CD4-positive, CD25-positive, alpha-beta regulatory T cell (primary cell): ENCODE data around the gene ERV3-1. TPM values are rescaled to one million over a fixed set of nuclear protein-coding genes. Genes with fewer than 3 reads are reported as not detected.
A peak's percentile ranks its signal among the peaks of the same experiment; 100 is the strongest.
"Not testable (repeated sequence)": the region's sequence is repeated elsewhere in the genome, so short reads cannot be mapped to it uniquely, and the experiment has no call there.

ENCODE experiments used
- ATAC-seq, 2 donors: fragments of 150-1000 bp; cut with Tn5 transposase; one replicate each; pipeline ENCODE4 v1.10.0; 2021; ENCODE audit warnings: low read depth in 2 of 2, moderate number of reproducible peaks in 2 of 2, moderate library complexity in 1 of 2
- DNase-seq, 3 donors: peaks; one replicate each; pipeline versions ENCODE4 v3.0.0 to v3.0.0-alpha.2; 2012 to 2022; ENCODE audit warnings: mixed read lengths in 1 of 3
- H3K27ac ChIP-seq: one replicate; pipeline ENCODE4 v1.7.0; 2013; ENCODE audit warnings: mild to moderate bottlenecking, low read length; ENCODE audit not compliant: insufficient read depth, poor library complexity, severe bottlenecking
- H3K27me3 ChIP-seq: one replicate; pipeline ENCODE4 v1.7.0; 2013; ENCODE audit warnings: low read length; ENCODE audit not compliant: control insufficient read depth, insufficient read depth
- H3K36me3 ChIP-seq: one replicate; pipeline ENCODE4 v1.7.0; 2013; ENCODE audit warnings: mild to moderate bottlenecking, low read length, moderate library complexity; ENCODE audit not compliant: control insufficient read depth, insufficient read depth
- H3K4me1 ChIP-seq: 2 replicates; pipeline ENCODE4 v1.7.0; 2013; ENCODE audit warnings: mild to moderate bottlenecking, low read length; ENCODE audit not compliant: insufficient read depth, control insufficient read depth, poor library complexity, severe bottlenecking
- H3K4me3 ChIP-seq: one replicate; pipeline ENCODE4 v1.7.0; 2013; ENCODE audit warnings: low read depth, mild to moderate bottlenecking, low read length, moderate library complexity
- H3K9me3 ChIP-seq, 2 experiments: 1 replicate in 1 of 2; 2 replicates in 1 of 2; pipeline ENCODE4 v1.7.0; 2013; ENCODE audit warnings: low read length in 2 of 2, mild to moderate bottlenecking in 1 of 2, moderate library complexity in 1 of 2; ENCODE audit not compliant: control insufficient read depth in 2 of 2
- H3K27ac Mint-ChIP-seq, 3 donors: one replicate each; pipeline ENCODE4 v1.8.0; 2020 to 2022; ENCODE audit warnings: mild to moderate bottlenecking in 3 of 3, mixed read lengths in 3 of 3, moderate library complexity in 2 of 3
- H3K27me3 Mint-ChIP-seq: one replicate; pipeline ENCODE4 v1.8.0; 2022; ENCODE audit warnings: mild to moderate bottlenecking, mixed read lengths
- H3K36me3 Mint-ChIP-seq: one replicate; pipeline ENCODE4 v1.8.0; 2020; ENCODE audit warnings: mixed read lengths
- H3K4me1 Mint-ChIP-seq, 4 donors: one replicate each; pipeline ENCODE4 v1.8.0; 2020 to 2022; ENCODE audit warnings: mixed read lengths in 4 of 4, mild to moderate bottlenecking in 1 of 4
- H3K4me3 Mint-ChIP-seq, 4 donors: one replicate each; pipeline ENCODE4 v1.8.0; 2020 to 2022; ENCODE audit warnings: mild to moderate bottlenecking in 4 of 4, mixed read lengths in 4 of 4, moderate library complexity in 3 of 4
- H3K9me3 Mint-ChIP-seq, 7 donors: one replicate each; pipeline ENCODE4 v1.8.0; 2020 to 2022; ENCODE audit warnings: mixed read lengths in 7 of 7, mild to moderate bottlenecking in 3 of 7, moderate library complexity in 2 of 7
- polyA plus RNA-seq, 4 donors: library from polyadenylated mRNA; unstranded; fragments of 300-500 nt; fragmentation: Illumina TruSeq; gene quantifications; one replicate each; pipeline ENCODE4 v1.2.3, GENCODE V29; 2021
- total RNA-seq: library from RNA; stranded (reverse); gene quantifications from one replicate; pipeline ENCODE4 v1.2.3, GENCODE V29; 2022

Gene ERV3-1
- total and polyA plus RNA-seq, 5 donors from 2014 or later: 5.8 to 16.7 (median 7.5) TPM

- Histone ChIP-seq H3K27me3 (no peaks in the 10 kb centered on the region), H3K4me1 (no peaks in the 10 kb centered on the region), H3K9me3 (peaks cover 70 to 84% of the 10 kb centered on the region in 2 experiments), H3K36me3 (no peaks in the 10 kb centered on the region), H3K27ac (no peak within 1 kb of the TSS), H3K4me3 (no peak within 1 kb of the TSS)
- no peak for ATAC-seq
- no peak for DNase-seq
- Mint-ChIP-seq H3K9me3 (peaks cover 7 to 75% (median 35%) of the 10 kb centered on the region in 7 donors), H3K4me3 (no peak within 1 kb of the TSS), H3K27me3 (no peaks in the 10 kb centered on the region), H3K4me1 (peaks cover 0 to 10% (median 0%) of the 10 kb centered on the region in 4 donors), H3K36me3 (peaks cover 38% of the 10 kb centered on the region), H3K27ac (no peak within 1 kb of the TSS)
These were observed 15.6 kb downstream of the ERV3-1 start, which contains the start of gene ZNF117 for GRCh38 chr7:64990936-64991335. TSS of gene ZNF117 (minus strand) at chr7:64991036.

- H3K27ac Mint-ChIP-seq: no peak overlapping the region
- H3K36me3 Mint-ChIP-seq: peaks cover 38% of the 10 kb centered on the region
- no peak for ATAC-seq
These were observed 16.3 kb downstream of the ERV3-1 start for GRCh38 chr7:64990216-64990615.

GRCh38 chr7:64978497-64979203, 27.8 kb downstream of the ERV3-1 start:
- Mint-ChIP-seq H3K9me3 (peaks cover 0 to 63% (median 32%) of the 10 kb centered on the region in 7 donors), H3K4me3 (no peak overlapping the region), H3K27ac (no peak overlapping the region), H3K4me1 (no peaks in the 10 kb centered on the region), H3K36me3 (peaks cover 38% of the 10 kb centered on the region), H3K27me3 (no peaks in the 10 kb centered on the region)
- no peaks in the 10 kb centered on the region for H3K4me1 ChIP-seq
- no peak for DNase-seq
- ATAC-seq: no peak
- no peak overlapping the region for H3K27ac ChIP-seq
- H3K36me3 ChIP-seq: peaks cover 23% of the 10 kb centered on the region
- no peaks in the 10 kb centered on the region for H3K27me3 ChIP-seq
- no peak overlapping the region for H3K4me3 ChIP-seq
- H3K9me3 ChIP-seq: peaks cover 77 to 78% of the 10 kb centered on the region in 2 experiments

More at GRCh38 chr7:64990216-64990615, 16.3 kb downstream of the ERV3-1 start:
- no peaks in the 10 kb centered on the region for H3K36me3 ChIP-seq
- H3K4me3 Mint-ChIP-seq: no peak overlapping the region
- H3K27me3 Mint-ChIP-seq: no peaks in the 10 kb centered on the region
- H3K4me1 Mint-ChIP-seq: peaks cover 0 to 10% (median 0%) of the 10 kb centered on the region in 4 donors
- no peak for DNase-seq
- H3K27ac ChIP-seq: no peak overlapping the region
- H3K4me1 ChIP-seq: no peaks in the 10 kb centered on the region
- peaks cover 7 to 72% (median 36%) of the 10 kb centered on the region in 7 donors for H3K9me3 Mint-ChIP-seq
- H3K4me3 ChIP-seq: no peak overlapping the region
- H3K9me3 ChIP-seq: peaks cover 66 to 82% of the 10 kb centered on the region in 2 experiments
- no peaks in the 10 kb centered on the region for H3K27me3 ChIP-seq

GRCh38 chr7:64965594-64965993, 40.9 kb downstream of the ERV3-1 start:
- Histone ChIP-seq H3K9me3 (peaks cover 10 to 14% of the 10 kb centered on the region in 2 experiments), H3K4me3 (no peak overlapping the region), H3K27me3 (no peaks in the 10 kb centered on the region), H3K36me3 (no peaks in the 10 kb centered on the region), H3K27ac (no peak overlapping the region), H3K4me1 (no peaks in the 10 kb centered on the region)
- Mint-ChIP-seq H3K27me3 (no peaks in the 10 kb centered on the region), H3K36me3 (no peaks in the 10 kb centered on the region), H3K4me3 (no peak overlapping the region), H3K27ac (no peak overlapping the region), H3K4me1 (no peaks in the 10 kb centered on the region), H3K9me3 (peaks cover 1 to 40% (median 9%) of the 10 kb centered on the region in 7 donors)
- no peak for ATAC-seq
- DNase-seq: no peak

- Mint-ChIP-seq H3K27ac (no peak overlapping the region), H3K27me3 (peaks cover 5% of the 10 kb centered on the region), H3K36me3 (no peaks in the 10 kb centered on the region), H3K4me1 (no peaks in the 10 kb centered on the region), H3K4me3 (no peak overlapping the region), H3K9me3 (peaks cover 0 to 30% (median 6%) of the 10 kb centered on the region in 7 donors)
- Histone ChIP-seq H3K36me3 (no peaks in the 10 kb centered on the region), H3K9me3 (no peaks in the 10 kb centered on the region), H3K4me1 (no peaks in the 10 kb centered on the region), H3K27me3 (no peaks in the 10 kb centered on the region), H3K27ac (no peak overlapping the region), H3K4me3 (no peak overlapping the region)
- ATAC-seq (no peak), DNase-seq (no peak)
These were observed 47.3 kb downstream of the ERV3-1 start for GRCh38 chr7:64959072-64959747.

- Histone ChIP-seq H3K27ac (no peak overlapping the region), H3K4me1 (peaks cover 10% of the 10 kb centered on the region), H3K9me3 (no peaks in the 10 kb centered on the region), H3K4me3 (no peak overlapping the region), H3K27me3 (peaks cover 5% of the 10 kb centered on the region), H3K36me3 (no peaks in the 10 kb centered on the region)
- peak; percentile 34 to 44 for ATAC-seq
- Mint-ChIP-seq H3K4me3 (no peak overlapping the region), H3K36me3 (no peaks in the 10 kb centered on the region), H3K9me3 (peaks cover 0 to 2% (median 0%) of the 10 kb centered on the region in 7 donors), H3K4me1 (peaks cover 0 to 9% (median 3%) of the 10 kb centered on the region in 4 donors), H3K27ac (no peak overlapping the region), H3K27me3 (peaks cover 27% of the 10 kb centered on the region)
- peak in 2 of 3 donors; percentile 46 to 53 for DNase-seq
These were observed 55.1 kb downstream of the ERV3-1 start for GRCh38 chr7:64951250-64951848.

GRCh38 chr7:64950673-64951072, 55.8 kb downstream of the ERV3-1 start:
- not testable (repeated sequence) for H3K27ac Mint-ChIP-seq, H3K4me3 Mint-ChIP-seq, H3K27ac ChIP-seq

More at GRCh38 chr7:64950673-64951072, 55.8 kb downstream of the ERV3-1 start:
- peaks cover 10% of the 10 kb centered on the region for H3K4me1 ChIP-seq
- not testable (repeated sequence) for ATAC-seq, H3K36me3 Mint-ChIP-seq, H3K9me3 ChIP-seq, DNase-seq, H3K36me3 ChIP-seq, H3K9me3 Mint-ChIP-seq, H3K4me1 Mint-ChIP-seq, H3K4me3 ChIP-seq, H3K27me3 ChIP-seq
- H3K27me3 Mint-ChIP-seq: peaks cover 25% of the 10 kb centered on the region
